IMR-90 (cell line): ENCODE results near the gene PRKG2. TPM values are rescaled to one million over a fixed set of nuclear protein-coding genes. Genes with fewer than 3 reads are reported as not detected.

Experiments used
- ATAC-seq: fragments of 200-7000 bp; cut with Tn5 transposase; 2 replicates; pipeline ENCODE4 v1.9.1; 2020; ENCODE audit warnings: low read depth, mild to moderate bottlenecking, moderate library complexity
- BruUV-seq: library from RNA; stranded (reverse); fragments of 400-500 nt; replicated peaks from 2 replicates; lab custom pipeline; 2021; lab: Mats Ljungman, UMichigan
- CTCF ChIA-PET: fragments of 300-600 bp; formaldehyde crosslinking; extraction: SDS; loops from one replicate; lab custom pipeline; 2021; ENCODE audit warnings: antibody characterized with exemption; lab: Yijun Ruan, JAX
- POLR2A ChIA-PET: fragments of 300-600 bp; sonication (Branson Sonifier 250); formaldehyde crosslinking; loops from one replicate; lab custom pipeline; 2022; ENCODE audit warnings: antibody characterized with exemption; ENCODE audit not compliant: unreplicated experiment; lab: Charles Lee
- DNase-seq: peaks from one replicate; pipeline ENCODE4 v3.0.0; 2013
- H2AFZ ChIP-seq: replicated peaks from 2 replicates; pipeline ENCODE3; 2013; ENCODE audit warnings: low read length, mild to moderate bottlenecking; ENCODE audit not compliant: poor library complexity
- H2AK5ac ChIP-seq: 2 replicates; pipeline ENCODE4 v1.6.1; 2013; ENCODE audit warnings: low read depth, low read length, inconsistent platforms
- H2AK9ac ChIP-seq: replicated peaks from 2 replicates; pipeline ENCODE3; 2013; ENCODE audit warnings: mild to moderate bottlenecking, low read depth, low read length, moderate library complexity; ENCODE audit not compliant: poor library complexity
- H2BK120ac ChIP-seq: 2 replicates; pipeline ENCODE4 v1.6.1; 2013; ENCODE audit warnings: low read depth, low read length, inconsistent platforms
- H2BK15ac ChIP-seq: 3 replicates; pipeline ENCODE4 v1.6.1; 2013; ENCODE audit warnings: low read depth, low read length, inconsistent platforms
- H2BK20ac ChIP-seq: 2 replicates; pipeline ENCODE4 v1.6.1; 2013; ENCODE audit warnings: low read depth, mild to moderate bottlenecking, inconsistent platforms, low read length, moderate library complexity
- H2BK5ac ChIP-seq: 2 replicates; pipeline ENCODE4 v1.6.1; 2013; ENCODE audit warnings: mild to moderate bottlenecking, low read depth, low read length, inconsistent platforms; ENCODE audit not compliant: poor library complexity, severe bottlenecking
- H3K14ac ChIP-seq: replicated peaks from 2 replicates; pipeline ENCODE4 v1.6.1; 2013; ENCODE audit warnings: low read depth, low read length, inconsistent platforms
- H3K18ac ChIP-seq: 2 replicates; pipeline ENCODE4 v1.6.1; 2013; ENCODE audit warnings: low read depth, low read length, control low read depth
- H3K23ac ChIP-seq: 2 replicates; pipeline ENCODE4 v1.6.1; 2013; ENCODE audit warnings: low read depth, low read length, inconsistent platforms
- H3K27ac ChIP-seq: 2 replicates; pipeline ENCODE4 v1.5.1; 2013; ENCODE audit warnings: mild to moderate bottlenecking, control low read depth, low read length; ENCODE audit not compliant: insufficient read depth
- H3K27me3 ChIP-seq: 2 replicates; pipeline ENCODE4 v1.6.1; 2013; ENCODE audit warnings: low read length; ENCODE audit not compliant: control insufficient read depth, insufficient read depth
- H3K36me3 ChIP-seq: 2 replicates; pipeline ENCODE4 v1.6.1; 2013; ENCODE audit warnings: low read length, mixed read lengths; ENCODE audit not compliant: control insufficient read depth, insufficient read depth
- H3K4ac ChIP-seq: 2 replicates; pipeline ENCODE4 v1.6.1; 2013; ENCODE audit warnings: low read depth, low read length, inconsistent platforms
- H3K4me1 ChIP-seq: 2 replicates; pipeline ENCODE4 v1.6.1; 2013; ENCODE audit warnings: low read length, mixed read lengths; ENCODE audit not compliant: control insufficient read depth, insufficient read depth
- H3K4me2 ChIP-seq: 2 replicates; pipeline ENCODE4 v1.6.1; 2013; ENCODE audit warnings: low read depth, mild to moderate bottlenecking, control low read depth, low read length, moderate library complexity
- H3K4me3 ChIP-seq: 2 replicates; pipeline ENCODE4 v1.5.1; 2013; ENCODE audit warnings: low read depth, mild to moderate bottlenecking, control low read depth, low read length, moderate library complexity; ENCODE audit not compliant: insufficient read depth
- H3K56ac ChIP-seq: 2 replicates; pipeline ENCODE4 v1.6.1; 2013; ENCODE audit warnings: low read length, inconsistent platforms; ENCODE audit not compliant: insufficient read depth; ENCODE audit errors: extremely low read depth
- H3K79me1 ChIP-seq, 2 experiments: 2 replicates each; pipeline ENCODE4 v1.6.1; 2013; ENCODE audit warnings: low read length in 2 of 2, inconsistent platforms in 1 of 2, low read depth in 1 of 2
- H3K9ac ChIP-seq: 2 replicates; pipeline ENCODE4 v1.6.1; 2013; ENCODE audit warnings: low read depth, low read length, control low read depth
- H3K9me1 ChIP-seq: 2 replicates; pipeline ENCODE4 v1.6.1; 2013; ENCODE audit warnings: low read length, inconsistent platforms; ENCODE audit not compliant: insufficient read depth
- H3K9me3 ChIP-seq: 2 replicates; pipeline ENCODE4 v1.6.1; 2013; ENCODE audit warnings: low read length; ENCODE audit not compliant: control insufficient read depth, insufficient read depth
- H4K20me1 ChIP-seq: 2 replicates; pipeline ENCODE4 v1.6.1; 2013; ENCODE audit warnings: low read length, inconsistent platforms; ENCODE audit not compliant: insufficient read depth
- H4K5ac ChIP-seq: 2 replicates; pipeline ENCODE4 v1.6.1; 2013; ENCODE audit warnings: mild to moderate bottlenecking, low read depth, low read length, control low read depth
- H4K8ac ChIP-seq, 2 experiments: 2 replicates each; pipeline ENCODE4 v1.6.1; 2013; ENCODE audit warnings: low read depth in 2 of 2, low read length in 2 of 2, control low read depth in 1 of 2, inconsistent platforms in 1 of 2
- H4K91ac ChIP-seq: 2 replicates; pipeline ENCODE4 v1.6.1; 2013; ENCODE audit warnings: low read depth, low read length, inconsistent platforms; ENCODE audit not compliant: insufficient read depth
- BHLHE40 ChIP-seq: fragments of 150-350 bp; IDR thresholded peaks from 2 replicates; pipeline ENCODE4 v1.6.1; 2016; ENCODE audit warnings: mild to moderate bottlenecking, low read depth, low read length
- CEBPB ChIP-seq: IDR thresholded peaks from 2 replicates; pipeline ENCODE4 v1.6.1; 2012; ENCODE audit warnings: low read depth, low read length, improper control_type of control experiment
- CHD1 ChIP-seq: IDR thresholded peaks from 2 replicates; pipeline ENCODE4 v1.6.1; 2012; ENCODE audit warnings: low read depth, low read length, improper control_type of control experiment
- FOS ChIP-seq: fragments of 150-350 bp; IDR thresholded peaks from 2 replicates; pipeline ENCODE4 v1.6.1; 2016; ENCODE audit warnings: low read depth, low read length
- MAFK ChIP-seq: IDR thresholded peaks from 2 replicates; pipeline ENCODE4 v1.6.1; 2012; ENCODE audit warnings: low read depth, low read length, improper control_type of control experiment
- MAZ ChIP-seq: IDR thresholded peaks from 2 replicates; pipeline ENCODE4 v1.6.1; 2012; ENCODE audit warnings: low read depth, mild to moderate bottlenecking, low read length, improper control_type of control experiment, moderate library complexity, borderline replicate concordance
- MXI1 ChIP-seq: IDR thresholded peaks from 2 replicates; pipeline ENCODE4 v1.6.1; 2012; ENCODE audit warnings: low read depth, mild to moderate bottlenecking, low read length, moderate library complexity, borderline replicate concordance
- NFE2L2 ChIP-seq: fragments of 150-350 bp; IDR thresholded peaks from 2 replicates; pipeline ENCODE4 v1.6.1; 2016; ENCODE audit warnings: low read depth, mild to moderate bottlenecking, low read length
- POLR2A ChIP-seq: IDR thresholded peaks from 2 replicates; pipeline ENCODE4 v1.6.1; 2012; ENCODE audit warnings: mild to moderate bottlenecking, low read depth, low read length
- RAD21 ChIP-seq: IDR thresholded peaks from 2 replicates; pipeline ENCODE4 v1.6.1; 2012; ENCODE audit warnings: low read length, improper control_type of control experiment
- RCOR1 ChIP-seq: IDR thresholded peaks from 2 replicates; pipeline ENCODE4 v1.6.1; 2012; ENCODE audit warnings: mild to moderate bottlenecking, low read length, improper control_type of control experiment; ENCODE audit not compliant: insufficient replicate concordance
- RFX5 ChIP-seq: IDR thresholded peaks from 2 replicates; pipeline ENCODE4 v1.8.0; 2012; ENCODE audit warnings: low read depth, mild to moderate bottlenecking, low read length, moderate library complexity
- SMC3 ChIP-seq: fragments of 150-350 bp; IDR thresholded peaks from 2 replicates; pipeline ENCODE4 v1.6.1; 2016; ENCODE audit warnings: low read depth, mild to moderate bottlenecking, antibody characterized with exemption, low read length, moderate library complexity
- dilution Hi-C: fragments of 300-500 bp; cut with HindIII; formaldehyde crosslinking; loops from one replicate; pipeline ENCODE4 v1.14.3; 2018; ENCODE audit warnings: low sequenced_read_pairs; ENCODE audit not compliant: unreplicated experiment
- in situ Hi-C: fragments of 300-500 bp; cut with MboI; formaldehyde crosslinking; loops from 3 replicates; pipeline ENCODE4 v1.14.3; 2019; ENCODE audit warnings: low sequenced_read_pairs, inconsistent platforms, mixed read lengths
- intact Hi-C: fragments of 100-400 bp; cut with micrococcal nuclease; formaldehyde crosslinking; loops from 2 replicates; pipeline ENCODE4 v1.10.0; 2022
- polyA plus RNA-seq, 3 experiments: library from polyadenylated mRNA; depleted of rRNA; stranded (reverse); fragments of >200 nt; gene quantifications; 2 replicates each; pipeline ENCODE4 v1.2.3, GENCODE V29; 2012; ENCODE audit warnings: low replicate concordance in 1 of 3
- total RNA-seq: library from RNA; depleted of rRNA; stranded (reverse); fragments of >200 nt; gene quantifications from 2 replicates; pipeline ENCODE4 v1.2.3, GENCODE V29; 2012
- TF ChIP-seq, protein P1 (sequence below): conservative IDR thresholded peaks from 2 replicates; pipeline ENCODE4 v1.5.1; 2012; ENCODE audit warnings: mild to moderate bottlenecking, low read depth, low read length, improper control_type of control experiment
- TF ChIP-seq, protein P2 (sequence below): fragments of 150-350 bp; IDR thresholded peaks from 2 replicates; pipeline ENCODE4 v1.6.1; 2017; ENCODE audit warnings: mild to moderate bottlenecking, antibody characterized with exemption, low read length, low read depth

PRKG2 gene
- total and polyA plus RNA-seq, 2 of the 4 experiments (the other 2 are of a cell fraction), result 0.44 to 2.0 TPM

DNA sequence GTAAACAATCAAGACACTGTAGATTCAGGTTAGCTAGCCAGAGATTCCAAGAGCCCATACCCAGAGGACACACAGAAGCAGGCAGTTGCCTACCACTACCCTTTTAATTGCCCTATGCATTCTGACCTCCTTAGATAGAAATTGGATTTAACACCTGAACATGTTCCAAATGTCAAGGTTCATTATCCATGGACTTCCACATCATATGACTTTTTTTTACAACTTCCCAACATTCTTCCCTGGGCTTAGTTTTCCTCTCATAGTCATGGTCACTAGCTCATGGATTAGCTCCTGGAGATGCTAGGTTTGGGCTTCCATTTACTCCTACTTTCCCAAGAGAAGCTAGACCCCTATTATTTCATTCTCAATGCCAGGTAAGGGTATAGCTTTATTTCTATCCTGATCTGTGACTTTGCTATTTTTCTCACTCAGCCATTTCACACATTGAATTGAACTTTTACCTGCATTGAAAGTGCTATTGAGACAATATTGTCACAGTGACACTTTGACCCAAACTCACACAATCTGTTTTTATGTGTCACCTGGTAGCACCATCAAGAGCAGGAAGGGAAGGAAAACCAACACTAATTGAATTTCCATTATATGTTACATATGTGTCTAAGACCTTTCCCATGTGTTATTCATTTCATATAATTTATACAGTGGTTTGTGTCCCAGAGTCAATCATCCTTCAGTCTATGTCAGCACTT is 44.0 kb upstream of the PRKG2 start:
- no peak overlapping the region for H2AFZ ChIP-seq
- H2BK20ac ChIP-seq, result peak overlapping the region; percentile 60
- intact Hi-C loops, result loop anchor here (5.0 kb wide), 3 partner anchors 47 to 187 kb away; no protein-coding TSS in a partner anchor
- H3K9ac ChIP-seq, result no peak overlapping the region
- H2BK5ac ChIP-seq, result no peak overlapping the region
- in situ Hi-C loops, result no loop called here
- H2AK5ac ChIP-seq, result no peak overlapping the region
- no TSS peak for BruUV-seq
- H3K18ac ChIP-seq, result no peak overlapping the region
- POLR2A ChIA-PET, result no interaction called here
- H3K4me3 ChIP-seq, result no peak overlapping the region
- H3K4me1 ChIP-seq, result peaks cover 5% of the 10 kb centered on the region
- H3K27ac ChIP-seq, result no peak overlapping the region
- H4K5ac ChIP-seq, result no peak overlapping the region
- no peaks in the 10 kb centered on the region for H3K9me3 ChIP-seq
- H3K23ac ChIP-seq, result no peak overlapping the region
- H3K14ac ChIP-seq, result 0 out of 2 replicates have a peak overlapping the region, but pooled peaks have one; percentile 23
- H3K4me2 ChIP-seq, result no peak overlapping the region
- H3K56ac ChIP-seq, result no peak overlapping the region
- H2AK9ac ChIP-seq, result no peak overlapping the region
- no peak overlapping the region for H4K8ac ChIP-seq
- peaks cover 9% of the 10 kb centered on the region for H3K9me1 ChIP-seq
- peak overlapping the region; percentile 23; the same call in 1 of the 2 replicates for H3K4ac ChIP-seq
- H4K91ac ChIP-seq, result peak overlapping the region; percentile 55
- no peaks in the 10 kb centered on the region for H3K36me3 ChIP-seq
- ATAC-seq (no peak), DNase-seq (no peak)
- H2BK120ac ChIP-seq, result peak overlapping the region; percentile 19; the same call in 1 of the 2 replicates
- no peaks in the 10 kb centered on the region for H4K20me1 ChIP-seq
- H3K27me3 ChIP-seq, result no peaks in the 10 kb centered on the region
- dilution Hi-C loops, result no loop called here
- H3K79me1 ChIP-seq, result no peaks in the 10 kb centered on the region
- H2BK15ac ChIP-seq, result peak overlapping the region; percentile 71; the same call in 2 of the 3 replicates
- TF ChIP-seq RAD21 (no peak), MXI1 (no peak), RCOR1 (no peak), CEBPB (no peak), BHLHE40 (no peak), FOS (no peak), MAFK (no peak), RFX5 (no peak), NFE2L2 (no peak), POLR2A (no peak), CHD1 (no peak), SMC3 (no peak), MAZ (no peak)
- TF ChIP-seq, protein P1, sequence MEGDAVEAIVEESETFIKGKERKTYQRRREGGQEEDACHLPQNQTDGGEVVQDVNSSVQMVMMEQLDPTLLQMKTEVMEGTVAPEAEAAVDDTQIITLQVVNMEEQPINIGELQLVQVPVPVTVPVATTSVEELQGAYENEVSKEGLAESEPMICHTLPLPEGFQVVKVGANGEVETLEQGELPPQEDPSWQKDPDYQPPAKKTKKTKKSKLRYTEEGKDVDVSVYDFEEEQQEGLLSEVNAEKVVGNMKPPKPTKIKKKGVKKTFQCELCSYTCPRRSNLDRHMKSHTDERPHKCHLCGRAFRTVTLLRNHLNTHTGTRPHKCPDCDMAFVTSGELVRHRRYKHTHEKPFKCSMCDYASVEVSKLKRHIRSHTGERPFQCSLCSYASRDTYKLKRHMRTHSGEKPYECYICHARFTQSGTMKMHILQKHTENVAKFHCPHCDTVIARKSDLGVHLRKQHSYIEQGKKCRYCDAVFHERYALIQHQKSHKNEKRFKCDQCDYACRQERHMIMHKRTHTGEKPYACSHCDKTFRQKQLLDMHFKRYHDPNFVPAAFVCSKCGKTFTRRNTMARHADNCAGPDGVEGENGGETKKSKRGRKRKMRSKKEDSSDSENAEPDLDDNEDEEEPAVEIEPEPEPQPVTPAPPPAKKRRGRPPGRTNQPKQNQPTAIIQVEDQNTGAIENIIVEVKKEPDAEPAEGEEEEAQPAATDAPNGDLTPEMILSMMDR, result no peak
- TF ChIP-seq, protein P2, sequence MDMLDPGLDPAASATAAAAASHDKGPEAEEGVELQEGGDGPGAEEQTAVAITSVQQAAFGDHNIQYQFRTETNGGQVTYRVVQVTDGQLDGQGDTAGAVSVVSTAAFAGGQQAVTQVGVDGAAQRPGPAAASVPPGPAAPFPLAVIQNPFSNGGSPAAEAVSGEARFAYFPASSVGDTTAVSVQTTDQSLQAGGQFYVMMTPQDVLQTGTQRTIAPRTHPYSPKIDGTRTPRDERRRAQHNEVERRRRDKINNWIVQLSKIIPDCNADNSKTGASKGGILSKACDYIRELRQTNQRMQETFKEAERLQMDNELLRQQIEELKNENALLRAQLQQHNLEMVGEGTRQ, result no peak
- CTCF ChIA-PET, result no interaction called here
